Neuronal stem cell (in vitro differentiated cells): Measurements from ENCODE around the gene FILIP1L.
A peak's percentile ranks its signal among the peaks of the same experiment; 100 is the strongest.

ENCODE experiments used
- DNase-seq: peaks from one replicate; pipeline ENCODE4 v3.0.0-alpha.2; 2013; ENCODE audit warnings: low spot score
- H2AFZ ChIP-seq: one replicate; pipeline ENCODE4 v1.6.1; 2013; ENCODE audit warnings: mild to moderate bottlenecking, low read length, inconsistent platforms
- H2AK5ac ChIP-seq: 2 replicates; pipeline ENCODE4 v1.6.1; 2013; ENCODE audit warnings: low read depth, mild to moderate bottlenecking, inconsistent platforms, low read length, moderate library complexity, mixed read lengths
- H2BK120ac ChIP-seq: 2 replicates; pipeline ENCODE4 v1.6.1; 2013; ENCODE audit warnings: low read depth, mild to moderate bottlenecking, inconsistent platforms, low read length, moderate library complexity, mixed read lengths
- H2BK12ac ChIP-seq: one replicate; pipeline ENCODE4 v1.6.1; 2013; ENCODE audit warnings: low read length, inconsistent platforms
- H2BK15ac ChIP-seq: 2 replicates; pipeline ENCODE4 v1.6.1; 2013; ENCODE audit warnings: mild to moderate bottlenecking, low read length, inconsistent platforms, mixed read lengths
- H2BK5ac ChIP-seq: one replicate; pipeline ENCODE4 v1.6.1; 2013; ENCODE audit warnings: inconsistent platforms, mild to moderate bottlenecking, low read length, moderate library complexity
- H3K14ac ChIP-seq: one replicate; pipeline ENCODE4 v1.6.1; 2013; ENCODE audit warnings: low read length, inconsistent platforms
- H3K18ac ChIP-seq: 2 replicates; pipeline ENCODE4 v1.6.1; 2013; ENCODE audit warnings: low read length, inconsistent platforms
- H3K23ac ChIP-seq: 2 replicates; pipeline ENCODE4 v1.6.1; 2013; ENCODE audit warnings: low read depth, mild to moderate bottlenecking, mixed read lengths, low read length, inconsistent platforms; ENCODE audit not compliant: poor library complexity
- H3K27ac ChIP-seq: replicated peaks from 3 replicates; pipeline ENCODE4 v1.5.1; 2013; ENCODE audit warnings: low read length, inconsistent platforms
- H3K27me3 ChIP-seq, 3 experiments: 2 replicates each; pipeline ENCODE4 v1.6.1; 2013; ENCODE audit warnings: low read length in 3 of 3, mild to moderate bottlenecking in 2 of 3, inconsistent platforms in 1 of 3, low read depth in 1 of 3, mixed read lengths in 1 of 3, moderate library complexity in 1 of 3; ENCODE audit not compliant: control insufficient read depth in 3 of 3, insufficient read depth in 3 of 3
- H3K36me3 ChIP-seq, 2 donors: replicated peaks in 1 of 2; 2 replicates each; pipeline ENCODE4 v1.6.1; 2013; ENCODE audit warnings: low read length in 2 of 2; ENCODE audit not compliant: control insufficient read depth in 2 of 2, insufficient read depth in 2 of 2
- H3K4ac ChIP-seq: 2 replicates; pipeline ENCODE4 v1.6.1; 2013; ENCODE audit warnings: inconsistent platforms, mild to moderate bottlenecking, low read length, moderate library complexity
- H3K4me1 ChIP-seq, 2 donors: 1 replicate in 1 of 2; 2 replicates in 1 of 2; pipeline ENCODE4 v1.6.1; 2013; ENCODE audit warnings: low read length in 2 of 2, low read depth in 1 of 2; ENCODE audit not compliant: control insufficient read depth in 2 of 2, insufficient read depth in 1 of 2
- H3K4me2 ChIP-seq: one replicate; pipeline ENCODE4 v1.6.1; 2013; ENCODE audit warnings: mild to moderate bottlenecking, low read length, inconsistent platforms; ENCODE audit not compliant: insufficient read depth, poor library complexity, severe bottlenecking
- H3K4me3 ChIP-seq, 2 donors: 2 replicates each; pipeline ENCODE4 v1.5.1; 2013; ENCODE audit warnings: low read length in 2 of 2, mild to moderate bottlenecking in 2 of 2, inconsistent platforms in 1 of 2, moderate library complexity in 1 of 2
- H3K79me1 ChIP-seq: one replicate; pipeline ENCODE4 v1.6.1; 2013; ENCODE audit warnings: low read depth, mild to moderate bottlenecking, inconsistent platforms, low read length, moderate library complexity
- H3K9ac ChIP-seq: one replicate; pipeline ENCODE4 v1.6.1; 2013; ENCODE audit warnings: mild to moderate bottlenecking, low read depth, low read length, inconsistent platforms; ENCODE audit not compliant: poor library complexity
- H3K9me3 ChIP-seq, 2 donors: replicated peaks in 1 of 2; 2 replicates each; pipeline versions ENCODE3 to v1.6.1; 2013; ENCODE audit warnings: low read length in 2 of 2, mild to moderate bottlenecking in 2 of 2, inconsistent platforms in 1 of 2, low read depth in 1 of 2, mixed read lengths in 1 of 2, moderate library complexity in 1 of 2; ENCODE audit not compliant: control insufficient read depth in 2 of 2, insufficient read depth in 1 of 2
- H4K8ac ChIP-seq: one replicate; pipeline ENCODE4 v1.6.1; 2013; ENCODE audit warnings: low read depth, mild to moderate bottlenecking, inconsistent platforms, low read length, moderate library complexity
- H4K91ac ChIP-seq: one replicate; pipeline ENCODE4 v1.6.1; 2013; ENCODE audit warnings: low read length, low read depth, mild to moderate bottlenecking, inconsistent platforms; ENCODE audit not compliant: poor library complexity
- WGBS, 2 donors: extraction: QIAGEN DNeasy Blood & Tissue Kit; methylation state at CpG; one replicate each; pipeline ENCODE4 v1.1.7; 2013; ENCODE audit warnings: missing lambda C conversion rate in 2 of 2, mixed read lengths in 1 of 2; ENCODE audit not compliant: insufficient read length in 2 of 2, insufficient replicate concordance in 1 of 2; ENCODE audit errors: extremely low coverage in 2 of 2; 5-methylcytosine and 5-hydroxymethylcytosine counted together

Gene FILIP1L

GRCh38 chr3:100113723-100114412 lies 433 bp downstream of the FILIP1L start:
- no peaks in the 10 kb centered on the region for H3K4me1 ChIP-seq
- H3K4ac ChIP-seq = no peak overlapping the region
- no peaks in the 10 kb centered on the region for H3K27me3 ChIP-seq
- no peak overlapping the region for H2AFZ ChIP-seq
- H2BK120ac ChIP-seq = no peak overlapping the region
- no peak overlapping the region for H2BK5ac ChIP-seq
- H2BK15ac ChIP-seq = no peak overlapping the region
- H4K91ac ChIP-seq = no peak overlapping the region
- no CpG with 5 or more reads among the region's 7 CpGs for WGBS, 2 donors
- H2AK5ac ChIP-seq = no peak overlapping the region
- peak overlapping the region; percentile 78 for H3K14ac ChIP-seq
- H3K9me3 ChIP-seq = no peaks in the 10 kb centered on the region
- no peak for DNase-seq
- H3K9ac ChIP-seq = no peak overlapping the region
- H3K27ac ChIP-seq = no peak overlapping the region
- no peak overlapping the region for H3K18ac ChIP-seq
- H3K36me3 ChIP-seq = no peaks in the 10 kb centered on the region
- no peak overlapping the region for H3K23ac ChIP-seq
- H3K4me3 ChIP-seq = no peak overlapping the region
- no peak overlapping the region for H4K8ac ChIP-seq
- H2BK12ac ChIP-seq = no peak overlapping the region
- H3K79me1 ChIP-seq = no peaks in the 10 kb centered on the region
- no peak overlapping the region for H3K4me2 ChIP-seq

GRCh38 chr3:100111728-100112127 lies 2.6 kb downstream of the FILIP1L start:
- DNase-seq = no peak
- Histone ChIP-seq H3K4me2 (no peak overlapping the region), H4K8ac (no peak overlapping the region), H3K4me3 (no peak overlapping the region), H3K27me3 (no peaks in the 10 kb centered on the region), H3K27ac (no peak overlapping the region), H4K91ac (no peak overlapping the region), H3K4me1 (peaks cover 0 to 2% of the 10 kb centered on the region in 2 donors), H3K9me3 (no peaks in the 10 kb centered on the region), H3K18ac (no peak overlapping the region), H3K36me3 (no peaks in the 10 kb centered on the region), H3K23ac (no peak overlapping the region), H2AFZ (no peak overlapping the region), H3K9ac (no peak overlapping the region), H2BK15ac (no peak overlapping the region), H2BK12ac (no peak overlapping the region), H3K79me1 (no peaks in the 10 kb centered on the region), H3K4ac (no peak overlapping the region), H2BK120ac (no peak overlapping the region), H3K14ac (no peak overlapping the region), H2BK5ac (no peak overlapping the region), H2AK5ac (no peak overlapping the region)
- no CpG with 5 or more reads among the region's 1 CpG for WGBS, 2 donors

- Histone ChIP-seq H2BK5ac (no peak overlapping the region), H3K27me3 (no peaks in the 10 kb centered on the region), H3K18ac (no peak overlapping the region), H3K14ac (no peak overlapping the region), H3K9ac (no peak overlapping the region), H3K79me1 (no peaks in the 10 kb centered on the region), H4K8ac (no peak overlapping the region), H3K27ac (no peak overlapping the region), H2BK12ac (no peak overlapping the region), H4K91ac (no peak overlapping the region), H3K4me3 (no peak overlapping the region), H2AK5ac (no peak overlapping the region), H3K4ac (no peak overlapping the region), H2BK15ac (no peak overlapping the region), H2BK120ac (no peak overlapping the region), H3K23ac (no peak overlapping the region), H3K4me2 (no peak overlapping the region), H3K36me3 (no peaks in the 10 kb centered on the region), H2AFZ (no peak overlapping the region), H3K9me3 (no peaks in the 10 kb centered on the region), H3K4me1 (peaks cover 0 to 2% of the 10 kb centered on the region in 2 donors)
- WGBS, 2 donors = no CpG with 5 or more reads among the region's 1 CpG
- DNase-seq = no peak
Observed at GRCh38 chr3:100110162-100110561, 4.1 kb downstream of the FILIP1L start.

GRCh38 chr3:100108464-100109079 lies 5.7 kb downstream of the FILIP1L start:
- Histone ChIP-seq H3K4me2 (no peak overlapping the region), H3K36me3 (no peaks in the 10 kb centered on the region), H3K27ac (no peak overlapping the region), H3K9me3 (no peaks in the 10 kb centered on the region), H2BK12ac (no peak overlapping the region), H3K79me1 (no peaks in the 10 kb centered on the region), H3K9ac (no peak overlapping the region), H4K91ac (no peak overlapping the region), H3K4ac (no peak overlapping the region), H3K27me3 (no peaks in the 10 kb centered on the region), H3K4me3 (no peak overlapping the region), H2BK120ac (no peak overlapping the region), H2AFZ (no peak overlapping the region), H4K8ac (no peak overlapping the region), H3K18ac (no peak overlapping the region), H2AK5ac (no peak overlapping the region), H2BK5ac (no peak overlapping the region), H3K4me1 (peaks cover 0 to 5% of the 10 kb centered on the region in 2 donors), H3K14ac (no peak overlapping the region), H3K23ac (no peak overlapping the region), H2BK15ac (no peak overlapping the region)
- WGBS, 2 donors = no CpG with 5 or more reads among the region's 7 CpGs
- no peak for DNase-seq
